Smooth muscle cell (in vitro differentiated cells): ENCODE results near the gene CHMP4B. TPM values are rescaled to one million over a fixed set of nuclear protein-coding genes. Genes with fewer than 3 reads are reported as not detected.

Source experiments
- DNase-seq: peaks from one replicate; lab custom pipeline; 2025; ENCODE audit not compliant: unreplicated experiment; lab: John Stamatoyannopoulos, UW
- H2AFZ ChIP-seq: fragments of 200-600 bp; sonication (generic); 2 replicates; pipeline ENCODE4 v1.6.0; 2016; ENCODE audit warnings: antibody characterized with exemption, low read depth, mild to moderate bottlenecking
- H3F3A ChIP-seq: fragments of 200-600 bp; sonication (generic); 2 replicates; pipeline ENCODE4 v1.6.0; 2017; ENCODE audit warnings: antibody characterized with exemption, low read depth
- H3K27ac ChIP-seq: fragments of 200-600 bp; sonication (generic); 2 replicates; pipeline ENCODE4 v1.5.1; 2016; ENCODE audit warnings: low read depth, mild to moderate bottlenecking
- H3K27me3 ChIP-seq: fragments of 200-600 bp; sonication (generic); 2 replicates; pipeline ENCODE4 v1.6.1; 2016; ENCODE audit warnings: low read depth, mild to moderate bottlenecking
- H3K36me3 ChIP-seq: fragments of 200-600 bp; sonication (generic); 2 replicates; pipeline ENCODE4 v1.5.1; 2016; ENCODE audit warnings: low read depth
- H3K4me1 ChIP-seq: fragments of 200-600 bp; sonication (generic); 2 replicates; pipeline ENCODE4 v1.5.1; 2016; ENCODE audit warnings: low read depth
- H3K4me2 ChIP-seq: fragments of 200-600 bp; sonication (generic); 2 replicates; pipeline ENCODE4 v1.6.0; 2016; ENCODE audit warnings: mild to moderate bottlenecking
- H3K4me3 ChIP-seq: fragments of 200-600 bp; sonication (generic); 2 replicates; pipeline ENCODE4 v1.5.1; 2016; ENCODE audit warnings: mild to moderate bottlenecking
- H3K79me2 ChIP-seq: fragments of 200-600 bp; sonication (generic); 2 replicates; pipeline ENCODE4 v1.6.0; 2016; ENCODE audit warnings: low read depth, mild to moderate bottlenecking
- H3K9ac ChIP-seq: fragments of 200-600 bp; sonication (generic); 2 replicates; pipeline ENCODE4 v1.6.0; 2016; ENCODE audit warnings: low read depth
- H3K9me3 ChIP-seq: fragments of 200-600 bp; sonication (generic); replicated peaks from 2 replicates; pipeline ENCODE4 v1.5.1; 2016; ENCODE audit warnings: low read depth
- H4K20me1 ChIP-seq: fragments of 200-600 bp; sonication (generic); 2 replicates; pipeline ENCODE4 v1.6.0; 2016; ENCODE audit warnings: low read depth
- WGBS: methylation state at CpG from one replicate; pipeline ENCODE4 v1.1.7; 2016; ENCODE audit warnings: low lambda C conversion rate; 5-methylcytosine and 5-hydroxymethylcytosine counted together
- polyA plus RNA-seq: library from polyadenylated mRNA; unstranded; fragments of >200 nt; fragmentation: Nextera tagmentation; extraction: Ambion mirVana; gene quantifications from 2 replicates; pipeline ENCODE4 v1.2.1, GENCODE V29; 2016
- total RNA-seq: library from RNA; depleted of rRNA; stranded (reverse); fragments of >200 nt; gene quantifications from 2 replicates; pipeline ENCODE4 v1.2.3, GENCODE V29; 2014
- TF ChIP-seq, protein P1 (sequence below): fragments of 200-600 bp; sonication (generic); IDR thresholded peaks from 2 replicates; pipeline ENCODE4 v1.5.1; 2017; ENCODE audit warnings: borderline replicate concordance, mild to moderate bottlenecking, antibody characterized with exemption; ENCODE audit not compliant: insufficient read depth, poor library complexity, severe bottlenecking

The CHMP4B gene
- total and polyA plus RNA-seq, 2 experiments from 2014 or later, result 6.2 to 49.4 TPM

DNA sequence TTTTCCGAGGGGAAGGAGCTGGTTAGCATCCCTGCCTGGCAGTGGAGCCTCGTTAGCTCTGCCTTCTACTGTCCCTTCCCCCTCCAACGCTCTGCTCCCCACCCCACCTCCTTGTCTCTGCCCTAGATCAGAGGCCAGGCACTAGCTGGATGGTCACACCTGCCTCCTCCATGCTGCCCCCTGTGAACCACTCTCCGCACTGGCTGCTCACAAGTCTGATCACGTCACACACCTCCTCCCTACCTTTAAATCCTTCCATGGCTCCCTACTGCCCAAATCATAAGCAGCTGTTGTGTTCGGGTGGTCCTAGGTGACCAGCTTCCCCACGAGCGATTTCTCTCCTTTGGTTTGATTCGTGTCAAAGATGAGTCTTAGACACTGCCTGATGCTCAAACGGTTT lies 71.3 kb downstream of the CHMP4B start:
- Histone ChIP-seq H3K4me1 (no peaks in the 10 kb centered on the region), H3F3A (no peaks in the 10 kb centered on the region), H4K20me1 (no peaks in the 10 kb centered on the region), H3K9ac (no peak overlapping the region), H3K27me3 (no peaks in the 10 kb centered on the region), H3K9me3 (no peaks in the 10 kb centered on the region), H3K27ac (no peak overlapping the region), H3K4me3 (no peak overlapping the region), H3K79me2 (no peaks in the 10 kb centered on the region), H3K36me3 (no peaks in the 10 kb centered on the region), H3K4me2 (no peak overlapping the region), H2AFZ (no peak overlapping the region)
- TF ChIP-seq, protein P1, sequence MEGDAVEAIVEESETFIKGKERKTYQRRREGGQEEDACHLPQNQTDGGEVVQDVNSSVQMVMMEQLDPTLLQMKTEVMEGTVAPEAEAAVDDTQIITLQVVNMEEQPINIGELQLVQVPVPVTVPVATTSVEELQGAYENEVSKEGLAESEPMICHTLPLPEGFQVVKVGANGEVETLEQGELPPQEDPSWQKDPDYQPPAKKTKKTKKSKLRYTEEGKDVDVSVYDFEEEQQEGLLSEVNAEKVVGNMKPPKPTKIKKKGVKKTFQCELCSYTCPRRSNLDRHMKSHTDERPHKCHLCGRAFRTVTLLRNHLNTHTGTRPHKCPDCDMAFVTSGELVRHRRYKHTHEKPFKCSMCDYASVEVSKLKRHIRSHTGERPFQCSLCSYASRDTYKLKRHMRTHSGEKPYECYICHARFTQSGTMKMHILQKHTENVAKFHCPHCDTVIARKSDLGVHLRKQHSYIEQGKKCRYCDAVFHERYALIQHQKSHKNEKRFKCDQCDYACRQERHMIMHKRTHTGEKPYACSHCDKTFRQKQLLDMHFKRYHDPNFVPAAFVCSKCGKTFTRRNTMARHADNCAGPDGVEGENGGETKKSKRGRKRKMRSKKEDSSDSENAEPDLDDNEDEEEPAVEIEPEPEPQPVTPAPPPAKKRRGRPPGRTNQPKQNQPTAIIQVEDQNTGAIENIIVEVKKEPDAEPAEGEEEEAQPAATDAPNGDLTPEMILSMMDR, result no peak
- WGBS, result 84% methylated on average over 9 of the region's 10 CpGs
- no peak for DNase-seq

DNA sequence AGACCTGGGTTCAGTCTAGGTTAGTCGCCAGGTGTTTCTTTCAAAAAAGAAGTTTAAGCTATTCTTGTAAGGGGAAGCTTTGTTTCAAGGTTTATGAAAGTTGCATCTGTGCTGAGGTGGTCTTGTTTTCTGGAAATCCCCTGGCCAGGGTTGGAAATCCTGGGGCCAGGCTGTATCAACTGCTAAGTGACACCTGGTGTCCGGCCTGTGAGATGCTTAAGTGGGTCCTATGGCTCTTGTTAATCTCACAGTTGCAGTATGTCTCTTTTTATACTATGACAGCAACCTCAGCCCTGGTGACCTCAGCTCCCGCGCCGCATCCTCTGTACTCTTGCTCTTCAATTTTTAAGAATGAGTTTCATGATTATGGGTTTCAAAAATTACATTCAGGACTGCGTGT lies 72.0 kb downstream of the CHMP4B start:
- 89% methylated on average over 6 of the region's 6 CpGs for WGBS
- no peak for DNase-seq
- H3K9me3 ChIP-seq, result no peaks in the 10 kb centered on the region
- no peaks in the 10 kb centered on the region for H3K36me3 ChIP-seq
- H4K20me1 ChIP-seq, result no peaks in the 10 kb centered on the region
- no peak overlapping the region for H3K4me3 ChIP-seq
- H3K27ac ChIP-seq, result no peak overlapping the region
- H3F3A ChIP-seq, result no peaks in the 10 kb centered on the region
- H3K27me3 ChIP-seq, result no peaks in the 10 kb centered on the region
- H3K4me2 ChIP-seq, result no peak overlapping the region
- TF ChIP-seq, protein P1, result no peak
- no peaks in the 10 kb centered on the region for H3K4me1 ChIP-seq
- no peak overlapping the region for H3K9ac ChIP-seq
- no peak overlapping the region for H2AFZ ChIP-seq
- H3K79me2 ChIP-seq, result no peaks in the 10 kb centered on the region

DNA sequence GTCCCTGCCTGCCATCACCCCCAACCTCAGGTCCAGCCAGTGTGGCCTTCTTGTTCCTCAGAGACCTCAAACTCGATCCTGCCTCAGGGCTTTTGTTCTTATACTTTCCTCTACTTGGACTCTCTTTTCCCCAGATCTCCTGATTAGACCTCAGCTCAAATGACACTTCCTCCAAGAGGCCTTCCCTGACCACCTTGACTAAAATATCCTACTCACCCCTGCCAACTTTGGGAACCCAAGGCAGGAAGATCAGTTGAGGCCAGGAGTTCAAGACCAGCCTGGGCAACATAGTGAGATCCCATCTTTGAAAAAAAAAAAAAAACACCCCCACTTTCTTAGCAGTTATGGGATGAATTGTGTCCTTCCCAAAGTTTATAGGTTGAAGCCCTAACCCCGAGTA lies 73.5 kb downstream of the CHMP4B start:
- no peaks in the 10 kb centered on the region for H3K79me2 ChIP-seq
- 81% methylated on average over 2 of the region's 2 CpGs for WGBS
- no peaks in the 10 kb centered on the region for H4K20me1 ChIP-seq
- no peaks in the 10 kb centered on the region for H3K9me3 ChIP-seq
- no peak for DNase-seq
- H3K27me3 ChIP-seq, result peaks cover 8% of the 10 kb centered on the region
- no peaks in the 10 kb centered on the region for H3F3A ChIP-seq
- TF ChIP-seq, protein P1, result no peak
- H3K4me2 ChIP-seq, result no peak overlapping the region
- no peak overlapping the region for H3K4me3 ChIP-seq
- no peaks in the 10 kb centered on the region for H3K4me1 ChIP-seq
- no peak overlapping the region for H2AFZ ChIP-seq
- H3K27ac ChIP-seq, result no peak overlapping the region
- H3K9ac ChIP-seq, result no peak overlapping the region
- no peaks in the 10 kb centered on the region for H3K36me3 ChIP-seq

DNA sequence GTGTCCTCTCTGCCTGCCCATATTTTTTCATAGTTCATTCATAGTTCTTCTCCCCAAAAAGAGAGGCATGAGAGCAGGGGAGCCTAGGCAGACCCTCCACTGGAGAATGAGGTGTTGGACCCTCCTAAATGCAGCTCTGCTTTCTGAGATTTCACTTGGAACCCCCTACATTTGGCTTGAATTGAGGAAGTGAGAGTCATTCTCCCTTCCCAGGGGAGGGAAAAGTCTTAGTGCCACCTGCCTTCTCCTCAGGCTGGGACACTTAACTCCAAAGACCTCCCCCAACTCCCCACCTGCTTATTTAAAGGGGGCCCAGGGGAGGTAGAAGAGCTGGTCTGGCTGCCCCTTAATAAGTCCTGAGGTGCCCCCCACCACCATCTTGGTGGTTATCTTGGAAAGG lies 78.2 kb downstream of the CHMP4B start:
- Histone ChIP-seq H3K27ac (no peak overlapping the region), H3K9ac (no peak overlapping the region), H3K36me3 (no peaks in the 10 kb centered on the region), H3K9me3 (no peaks in the 10 kb centered on the region), H3K4me3 (no peak overlapping the region), H3K27me3 (peaks cover 8% of the 10 kb centered on the region), H3F3A (no peaks in the 10 kb centered on the region), H3K4me1 (no peaks in the 10 kb centered on the region), H3K4me2 (no peak overlapping the region), H2AFZ (no peak overlapping the region), H3K79me2 (no peaks in the 10 kb centered on the region), H4K20me1 (no peaks in the 10 kb centered on the region)
- no peak for DNase-seq
- TF ChIP-seq, protein P1, result no peak
